NCI-H1105 treated with DMSO at 0.1 percent for 48 hours (cell line): ENCODE results near the gene AGO1.
"Not testable (repeated sequence)": the region's sequence is repeated elsewhere in the genome, so short reads cannot be mapped to it uniquely, and the experiment has no call there.

Experiments
- DNase-seq: peaks from one replicate; lab custom pipeline; 2025; lab: John Stamatoyannopoulos, UW

The AGO1 gene

DNA sequence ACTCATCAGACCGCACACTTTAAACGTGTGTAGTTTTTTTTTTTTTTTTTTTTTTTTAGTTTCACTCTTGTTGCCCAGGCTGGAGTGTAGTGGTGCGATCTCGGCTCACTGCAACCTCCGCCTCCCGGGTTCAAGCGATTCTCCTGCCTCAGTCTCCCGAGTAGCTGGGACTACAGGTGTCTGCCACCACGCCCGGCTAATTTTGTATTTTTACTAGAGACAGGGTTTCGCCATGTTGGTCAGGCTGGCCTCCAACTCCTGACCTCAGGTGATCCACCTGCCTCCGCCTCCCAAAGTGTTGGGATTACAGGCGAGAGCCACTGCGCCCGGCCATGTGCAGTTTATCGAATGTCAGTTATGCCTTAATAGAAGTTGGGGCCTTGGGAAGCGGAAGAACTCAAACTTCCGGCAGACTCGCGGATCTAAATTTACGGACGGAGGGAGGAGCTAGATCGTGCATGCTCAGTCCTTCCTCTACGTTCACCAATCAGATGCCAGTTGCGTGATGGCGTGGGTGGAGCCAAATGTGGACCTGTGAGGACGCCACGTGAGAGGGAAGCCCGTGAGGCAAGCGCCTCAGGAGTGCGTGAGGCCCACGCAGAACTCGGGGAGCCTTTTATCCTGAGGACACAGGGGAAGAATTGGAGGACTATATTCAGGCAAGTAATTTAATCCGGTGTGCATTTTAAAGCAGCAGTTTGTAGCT, 13.6 kb upstream of the AGO1 start:
- DNase-seq: not testable (repeated sequence)

DNA sequence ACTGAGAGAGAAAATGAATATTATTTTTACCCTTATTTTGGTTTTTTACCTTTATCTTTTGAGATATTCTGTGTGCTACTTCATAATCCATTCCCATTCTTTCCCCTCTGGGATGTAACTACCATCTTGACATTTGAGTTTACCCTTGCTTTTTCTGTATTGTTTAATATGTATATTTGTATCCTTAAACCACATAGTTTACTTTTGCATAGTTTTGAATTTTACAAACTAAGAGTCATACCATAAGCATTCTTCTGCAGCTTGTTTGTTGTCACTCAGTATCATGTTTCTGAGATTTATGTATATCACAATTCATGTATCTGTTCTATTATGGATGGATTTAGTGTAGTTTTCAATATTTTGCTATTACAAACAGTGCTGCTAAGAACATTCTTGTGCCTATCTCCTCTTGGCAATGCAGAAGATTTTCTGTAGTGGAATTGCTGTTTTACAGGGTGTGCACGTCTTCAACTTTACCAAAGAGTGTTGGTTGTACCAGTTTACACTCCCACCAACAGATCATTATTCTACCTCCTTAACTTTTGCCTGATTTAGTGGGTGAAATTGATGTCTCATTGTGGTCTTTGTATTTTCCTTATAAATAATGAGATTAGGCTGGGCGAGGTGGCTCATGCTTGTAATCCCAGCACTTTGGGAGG, 12.2 kb upstream of the AGO1 start:
- DNase-seq: no peak

DNA sequence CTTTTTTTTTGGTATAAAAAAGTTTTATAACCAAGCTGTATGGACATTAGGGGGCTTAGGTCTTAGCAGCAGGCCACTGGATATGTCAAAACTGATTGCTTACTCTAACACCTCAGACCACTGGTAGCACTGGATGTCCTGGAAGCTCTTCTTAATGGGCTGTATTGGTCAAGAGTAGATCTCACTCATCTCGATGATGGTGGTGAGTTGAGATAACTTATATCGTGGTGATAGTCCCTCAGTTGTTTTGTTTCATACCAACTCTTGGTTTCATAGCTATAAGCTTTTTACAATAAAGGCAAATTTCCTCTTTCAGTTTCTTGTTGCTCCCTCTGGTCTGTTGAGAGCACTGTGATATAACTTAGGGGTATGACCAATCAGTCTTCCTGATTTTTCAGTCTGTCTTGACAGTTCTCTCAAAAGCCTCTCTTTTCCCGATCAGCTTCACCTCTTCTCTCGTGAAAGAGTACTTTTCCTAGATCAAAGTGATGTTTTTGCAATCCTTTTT, 9.7 kb upstream of the AGO1 start:
- no peak for DNase-seq

DNA sequence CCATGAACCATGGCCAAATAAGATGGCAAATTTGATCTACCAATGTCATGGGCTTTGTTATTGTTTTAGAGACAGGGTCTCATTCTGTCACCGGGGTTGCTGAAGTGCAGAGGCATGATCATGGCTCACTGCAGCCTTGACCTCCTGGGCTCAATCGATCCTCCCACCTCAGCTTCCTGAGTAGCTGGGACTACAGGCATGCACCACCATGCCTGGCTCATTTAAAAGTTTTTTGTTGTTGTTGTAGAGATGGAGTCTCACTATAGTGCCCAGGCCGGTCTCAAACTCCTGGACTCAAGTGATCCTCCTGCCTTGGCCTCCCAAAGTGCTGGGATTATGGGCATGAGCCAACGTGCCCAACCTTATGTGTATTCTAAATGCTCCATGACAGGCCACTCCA, 8.9 kb upstream of the AGO1 start:
- DNase-seq: not testable (repeated sequence)

- no peak for DNase-seq
Measured at GRCh38 chr1:35876988-35877387, 6.0 kb upstream of the AGO1 start.

GRCh38 chr1:35881850-35882273, 1.1 kb upstream of the AGO1 start:
- DNase-seq: no peak

GRCh38 chr1:35882586-35882944, 444 bp upstream of the AGO1 start:
- DNase-seq: no peak

DNA sequence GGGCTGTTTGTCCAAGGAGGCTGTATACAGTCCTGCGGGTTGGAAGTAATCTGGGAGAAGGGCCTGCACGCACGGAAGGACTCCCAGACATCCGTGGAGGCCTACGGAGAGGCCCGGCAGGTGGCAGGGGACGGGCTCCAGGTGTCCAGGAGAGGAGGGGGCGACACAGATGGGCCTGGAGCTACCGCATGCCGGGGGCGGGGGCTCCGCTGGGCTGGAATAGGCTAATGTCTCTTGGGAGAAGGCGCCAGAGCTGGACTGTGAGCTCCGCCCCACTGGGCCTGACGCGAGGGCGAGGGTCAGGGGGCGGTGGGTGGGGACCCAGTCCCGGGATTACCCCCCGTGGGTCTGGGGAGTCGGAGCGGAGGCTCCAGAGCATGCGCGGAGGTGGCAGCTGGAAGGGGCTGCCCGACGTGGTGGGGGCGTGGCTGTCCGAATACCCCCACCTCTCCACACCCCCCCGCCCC, 659 bp downstream of the AGO1 start:
- DNase-seq: peak; percentile 57

GRCh38 chr1:35884934-35885333, 1.9 kb downstream of the AGO1 start:
- no peak for DNase-seq

DNA sequence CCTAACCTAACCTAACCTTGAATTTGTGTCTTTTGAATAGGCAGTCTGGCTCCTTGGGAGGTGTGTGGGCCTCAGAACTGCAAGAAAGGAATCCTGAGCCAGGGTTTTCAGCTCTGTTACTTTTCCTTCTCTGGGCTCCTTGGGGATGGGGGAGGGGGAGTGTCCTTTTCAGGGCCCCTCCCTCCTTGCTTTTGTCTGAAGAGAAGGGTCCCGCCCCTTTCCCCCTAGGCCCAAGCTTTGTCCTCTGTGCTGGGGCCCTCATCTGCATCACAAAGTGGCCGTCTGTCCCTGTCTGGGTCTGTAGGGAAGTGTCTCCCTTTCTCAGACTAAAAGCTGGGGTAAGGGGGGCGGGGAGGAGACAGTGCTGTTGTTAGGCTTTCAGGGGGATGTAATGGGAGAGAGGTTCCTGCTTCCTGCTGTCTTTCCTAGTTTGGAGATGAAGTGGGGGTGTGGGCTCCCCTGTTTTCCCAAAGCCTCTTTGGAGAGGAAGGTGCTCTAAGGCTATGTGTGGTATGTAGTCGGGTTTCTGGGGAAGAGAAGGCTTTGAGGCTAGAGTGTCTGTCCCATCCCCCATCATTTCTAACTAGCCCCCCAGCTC, 3.1 kb downstream of the AGO1 start:
- DNase-seq: no peak

DNA sequence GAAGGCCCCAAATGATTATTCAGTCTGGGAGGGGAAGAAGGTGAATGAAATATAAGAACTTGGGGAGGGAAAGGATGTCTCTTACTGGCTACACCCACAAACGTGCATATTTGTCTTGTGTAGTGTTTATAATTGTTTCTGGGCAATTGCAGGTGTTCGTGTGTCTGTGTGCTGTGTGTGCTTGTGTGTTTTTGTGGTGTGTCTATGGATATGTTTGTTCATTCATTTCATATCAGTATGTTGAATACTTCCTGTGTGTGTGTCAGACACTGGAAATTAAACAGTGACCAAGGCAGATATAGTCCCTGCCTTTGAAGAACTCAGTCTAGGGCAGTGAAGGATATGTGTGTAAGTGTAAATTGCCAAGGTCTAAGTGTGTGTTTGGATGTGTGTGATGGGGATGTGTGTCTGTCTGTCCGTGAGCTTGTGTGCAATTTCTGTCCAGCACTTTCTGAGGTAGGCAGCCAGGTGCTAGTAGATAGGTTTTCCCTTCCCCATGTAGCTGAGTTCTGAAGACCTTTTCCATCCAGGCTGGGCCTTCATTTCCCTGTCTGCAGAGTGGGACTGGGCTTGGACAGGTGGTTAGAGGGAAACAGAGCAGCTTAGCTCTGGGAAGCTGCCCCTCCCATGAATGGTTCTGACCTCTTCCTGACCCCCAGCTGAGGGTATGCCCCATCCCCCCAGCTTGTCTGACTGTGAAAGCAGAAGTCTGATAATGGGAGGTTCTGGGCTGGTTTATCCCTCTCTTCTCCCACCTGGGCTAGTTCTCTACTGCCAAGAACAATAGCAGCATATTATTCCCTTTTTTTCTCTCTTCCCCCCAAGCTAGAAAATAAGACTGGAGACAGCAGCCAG, 3.8 kb downstream of the AGO1 start:
- no peak for DNase-seq

GRCh38 chr1:35887508-35887907, 4.5 kb downstream of the AGO1 start:
- no peak for DNase-seq

GRCh38 chr1:35888255-35888654, 5.2 kb downstream of the AGO1 start:
- no peak for DNase-seq

- DNase-seq: not testable (repeated sequence)
Measured at GRCh38 chr1:35888981-35889380, 6.0 kb downstream of the AGO1 start.

DNA sequence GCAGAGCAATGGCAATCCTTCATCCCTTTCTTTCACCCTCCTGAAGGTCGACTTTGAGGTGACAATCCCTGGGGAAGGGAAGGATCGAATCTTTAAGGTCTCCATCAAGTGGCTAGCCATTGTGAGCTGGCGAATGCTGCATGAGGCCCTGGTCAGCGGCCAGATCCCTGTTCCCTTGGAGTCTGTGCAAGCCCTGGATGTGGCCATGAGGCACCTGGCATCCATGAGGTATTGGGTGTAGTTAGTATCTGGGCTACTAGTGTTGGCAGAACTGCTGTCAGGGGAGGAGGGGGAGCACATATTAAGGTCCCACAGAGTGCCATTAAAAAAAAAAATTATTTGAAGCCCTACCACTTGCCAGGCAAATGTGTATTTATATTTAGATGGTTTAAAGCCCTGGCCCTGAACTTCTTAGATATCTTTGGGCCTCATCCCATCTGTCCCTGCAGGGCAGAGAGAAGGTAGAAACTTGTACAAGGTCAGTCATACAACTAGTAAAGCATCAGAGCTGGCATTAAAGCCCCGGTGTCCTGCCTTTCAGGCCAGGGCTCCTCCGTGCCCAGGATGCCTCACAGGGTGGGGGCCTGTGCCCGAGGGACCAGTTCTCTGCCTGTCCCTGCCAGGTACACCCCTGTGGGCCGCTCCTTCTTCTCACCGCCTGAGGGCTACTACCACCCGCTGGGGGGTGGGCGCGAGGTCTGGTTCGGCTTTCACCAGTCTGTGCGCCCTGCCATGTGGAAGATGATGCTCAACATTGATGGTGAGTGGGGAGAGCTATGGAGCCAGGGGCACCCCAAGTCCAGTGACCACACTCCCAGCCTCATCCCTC, 10.3 kb downstream of the AGO1 start:
- DNase-seq: no peak

GRCh38 chr1:35894183-35894582, 11.2 kb downstream of the AGO1 start:
- no peak for DNase-seq

DNA sequence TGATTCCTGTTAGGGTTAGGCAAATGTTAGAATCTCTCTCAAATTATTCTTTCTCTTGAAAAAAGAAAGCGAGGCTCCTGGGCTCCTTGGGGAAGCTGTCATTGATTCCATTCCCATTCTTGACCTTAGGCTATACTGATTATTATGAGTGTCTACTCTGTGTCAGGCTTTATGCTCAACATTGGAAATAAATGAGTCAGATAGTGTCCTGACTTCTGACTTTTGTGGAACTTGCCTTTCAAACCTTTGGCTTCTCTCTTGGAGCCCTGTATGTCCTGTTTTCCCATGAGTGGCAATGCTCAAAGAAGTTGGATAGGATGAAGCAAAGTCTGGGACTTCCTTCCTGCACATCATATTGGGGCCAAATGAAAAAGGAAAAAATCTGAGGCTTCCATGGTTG, 11.6 kb downstream of the AGO1 start:
- no peak for DNase-seq

DNA sequence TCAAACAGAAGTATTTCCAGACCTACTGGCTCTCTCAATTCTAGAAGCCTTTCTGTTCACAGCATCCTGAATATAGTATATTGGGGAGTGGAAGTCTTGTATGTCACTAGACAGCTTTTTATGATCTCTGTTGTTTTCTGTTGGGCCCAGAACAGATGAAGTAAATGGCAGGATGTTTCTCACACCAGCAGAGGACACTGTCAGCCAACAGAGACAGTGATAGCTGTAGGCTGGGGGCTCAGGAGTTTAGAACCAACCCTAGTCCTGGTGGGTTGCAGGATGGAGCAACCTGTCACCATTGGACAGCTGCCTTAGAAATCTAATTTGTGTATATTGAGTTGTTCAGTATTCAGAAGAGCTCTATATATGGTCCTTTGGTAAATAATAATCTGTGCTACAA, 16.9 kb downstream of the AGO1 start:
- no peak for DNase-seq

- no peak for DNase-seq
Measured at GRCh38 chr1:35901235-35901634, 18.2 kb downstream of the AGO1 start.

DNA sequence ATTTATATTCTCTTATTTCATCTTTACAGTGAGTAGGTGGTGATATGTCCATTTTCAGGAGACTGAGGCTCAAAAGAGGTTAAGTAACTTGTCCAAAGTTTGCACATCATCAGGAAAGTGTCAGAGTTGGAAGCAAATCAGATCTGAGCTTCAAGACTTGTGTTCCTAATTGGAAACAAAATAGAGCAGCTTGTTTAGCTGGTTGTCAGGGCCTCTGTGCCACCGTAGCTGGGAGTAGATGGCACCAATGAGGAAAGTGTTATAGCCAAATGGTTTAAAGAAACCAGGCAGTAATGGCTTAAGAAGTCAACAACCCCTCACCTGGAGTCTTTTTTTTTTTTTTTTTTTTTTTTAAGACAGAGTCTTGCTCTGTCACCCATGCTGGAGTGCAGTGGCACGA, 19.7 kb downstream of the AGO1 start:
- DNase-seq: no peak

- DNase-seq: no peak
Measured at GRCh38 chr1:35914717-35915116, 31.7 kb downstream of the AGO1 start.
